GM23338 (cell line): ENCODE measurements around the gene SLC13A5. TPM values are rescaled to one million over a fixed set of nuclear protein-coding genes. Genes with fewer than 3 reads are reported as not detected.

Experiments
- ATAC-seq: fragments of 200-7000 bp; cut with Tn5 transposase; 3 replicates; pipeline ENCODE4 v1.9.1; 2020
- DNase-seq: peaks from one replicate; pipeline ENCODE4 v3.0.0-alpha.2; 2015; ENCODE audit warnings: low spot score
- H2AFZ ChIP-seq: fragments of 200-600 bp; sonication (generic); 2 replicates; pipeline ENCODE4 v1.8.0; 2016; ENCODE audit warnings: antibody characterized with exemption, mild to moderate bottlenecking, moderate library complexity
- H3F3A ChIP-seq: fragments of 200-600 bp; sonication (generic); replicated peaks from 2 replicates; pipeline ENCODE4 v1.8.0; 2017; ENCODE audit warnings: antibody characterized with exemption, mixed run types, low read depth
- H3K27ac ChIP-seq: fragments of 200-600 bp; sonication (generic); 2 replicates; pipeline ENCODE4 v1.6.1; 2016; ENCODE audit warnings: low read depth
- H3K27me3 ChIP-seq: fragments of 200-600 bp; sonication (generic); 2 replicates; pipeline ENCODE4 v1.8.0; 2016; ENCODE audit warnings: mild to moderate bottlenecking, mixed run types, moderate library complexity; ENCODE audit not compliant: insufficient read depth
- H3K36me3 ChIP-seq: fragments of 200-600 bp; sonication (generic); 2 replicates; pipeline ENCODE4 v1.8.0; 2016; ENCODE audit warnings: mild to moderate bottlenecking; ENCODE audit not compliant: insufficient read depth
- H3K4me1 ChIP-seq: fragments of 200-600 bp; sonication (generic); 2 replicates; pipeline ENCODE4 v1.8.0; 2016; ENCODE audit warnings: mild to moderate bottlenecking, moderate library complexity; ENCODE audit not compliant: insufficient read depth
- H3K4me2 ChIP-seq: fragments of 200-600 bp; sonication (generic); 2 replicates; pipeline ENCODE4 v1.7.1; 2017; ENCODE audit warnings: mixed run types
- H3K4me3 ChIP-seq: fragments of 200-600 bp; sonication (generic); 2 replicates; pipeline ENCODE4 v1.6.1; 2016; ENCODE audit warnings: mixed run types
- H3K79me2 ChIP-seq: fragments of 200-600 bp; sonication (generic); replicated peaks from 2 replicates; pipeline ENCODE4 v1.8.0; 2017; ENCODE audit warnings: mild to moderate bottlenecking; ENCODE audit not compliant: insufficient read depth
- H3K9me2 ChIP-seq: fragments of 200-600 bp; sonication (generic); 2 replicates; pipeline ENCODE4 v1.8.0; 2017; ENCODE audit not compliant: insufficient read depth
- H4K20me1 ChIP-seq: fragments of 200-600 bp; sonication (generic); replicated peaks from 2 replicates; pipeline ENCODE4 v1.8.0; 2017; ENCODE audit warnings: mild to moderate bottlenecking; ENCODE audit not compliant: insufficient read depth
- H3K27ac Mint-ChIP-seq: 2 replicates; pipeline ENCODE4 v1.8.0; 2020; ENCODE audit warnings: inconsistent platforms, mild to moderate bottlenecking, moderate library complexity, mixed read lengths
- H3K27me3 Mint-ChIP-seq: 3 replicates; pipeline ENCODE4 v1.8.0; 2022; ENCODE audit warnings: low read depth, mild to moderate bottlenecking, moderate library complexity, mixed read lengths, inconsistent platforms; ENCODE audit not compliant: insufficient read depth, poor library complexity
- H3K36me3 Mint-ChIP-seq: 3 replicates; pipeline ENCODE4 v1.8.0; 2021; ENCODE audit warnings: low read depth, mild to moderate bottlenecking, inconsistent platforms, moderate library complexity, mixed read lengths
- H3K4me1 Mint-ChIP-seq: 3 replicates; pipeline ENCODE4 v1.8.0; 2020; ENCODE audit warnings: mild to moderate bottlenecking, inconsistent platforms, mixed read lengths
- H3K4me3 Mint-ChIP-seq: 3 replicates; pipeline ENCODE4 v1.8.0; 2021; ENCODE audit warnings: moderate library complexity, mild to moderate bottlenecking, inconsistent platforms, mixed read lengths
- H3K9me3 Mint-ChIP-seq: 3 replicates; pipeline ENCODE4 v1.8.0; 2020; ENCODE audit warnings: moderate library complexity, mild to moderate bottlenecking, inconsistent platforms, mixed read lengths
- CREB1 ChIP-seq: fragments of 250-450 bp; sonication (Bioruptor Pico); IDR thresholded peaks from 2 replicates; pipeline ENCODE4 v1.5.0; 2020; ENCODE audit warnings: low read depth, mild to moderate bottlenecking, moderate library complexity
- EZH2 ChIP-seq: fragments of 200-600 bp; sonication (generic); IDR thresholded peaks from one replicate; pipeline ENCODE4 v1.8.0; 2017; ENCODE audit warnings: antibody characterized with exemption, mild to moderate bottlenecking, low read depth; ENCODE audit not compliant: unreplicated experiment
- EZH2phosphoT487 ChIP-seq: fragments of 200-600 bp; sonication (generic); IDR thresholded peaks from one replicate; pipeline ENCODE4 v1.8.1; 2018; ENCODE audit warnings: antibody characterized with exemption; ENCODE audit not compliant: unreplicated experiment
- JUNB ChIP-seq: IDR thresholded peaks from one replicate; pipeline ENCODE4 v1.6.1; 2016; ENCODE audit warnings: antibody characterized with exemption; ENCODE audit not compliant: unreplicated experiment
- POLR2AphosphoS5 ChIP-seq: IDR thresholded peaks from 2 replicates; pipeline ENCODE4 v1.6.1; 2016; ENCODE audit warnings: antibody characterized with exemption, low read depth
- STAT1 ChIP-seq: IDR thresholded peaks from one replicate; pipeline ENCODE4 v1.6.1; 2016; ENCODE audit warnings: antibody characterized with exemption; ENCODE audit not compliant: unreplicated experiment
- ZNF114 ChIP-seq: fragments of 250-450 bp; sonication (Bioruptor Pico); IDR thresholded peaks from 2 replicates; pipeline ENCODE4 v1.5.0; 2020; ENCODE audit warnings: mild to moderate bottlenecking, moderate library complexity
- ZNF331 ChIP-seq: fragments of 250-450 bp; sonication (Bioruptor Pico); IDR thresholded peaks from 2 replicates; pipeline ENCODE4 v1.5.0; 2020; ENCODE audit warnings: low read depth, mild to moderate bottlenecking, moderate library complexity
- polyA plus RNA-seq: library from polyadenylated mRNA; unstranded; fragments of >200 nt; fragmentation: Nextera tagmentation; extraction: Ambion mirVana; gene quantifications from 2 replicates; pipeline ENCODE4 v1.2.1, GENCODE V29; 2016
- total RNA-seq: library from RNA; depleted of rRNA; stranded (reverse); fragments of >200 nt; shearing (Covaris generic); gene quantifications from 2 replicates; pipeline ENCODE4 v1.2.3, GENCODE V29; 2014
- TF ChIP-seq, protein P1 (sequence below), 2 experiments: fragments of 200-600 bp in 1 of 2; sonication (generic) in 1 of 2; conservative IDR thresholded peaks; 2 replicates each; pipeline versions ENCODE4 v1.5.1 to v1.6.1; 2016 to 2017; ENCODE audit warnings: antibody characterized with exemption in 2 of 2, low read depth in 2 of 2, mild to moderate bottlenecking in 2 of 2, moderate library complexity in 1 of 2
- TF ChIP-seq, protein P2 (sequence below): IDR thresholded peaks from one replicate; pipeline ENCODE4 v1.6.1; 2018; ENCODE audit warnings: antibody characterized with exemption; ENCODE audit not compliant: unreplicated experiment

Gene SLC13A5
- total and polyA plus RNA-seq, 2 experiments from 2014 or later = 1.2 to 2.3 TPM

GRCh38 chr17:6667516-6667915 is 45.7 kb downstream of the SLC13A5 start:
- no peaks in the 10 kb centered on the region for H3K36me3 ChIP-seq
- no peaks in the 10 kb centered on the region for H3K9me2 ChIP-seq
- peaks cover 13% of the 10 kb centered on the region for H3K27me3 ChIP-seq
- Mint-ChIP-seq H3K27ac (no peak overlapping the region), H3K27me3 (peaks cover 16% of the 10 kb centered on the region), H3K4me3 (no peak overlapping the region), H3K4me1 (peaks cover 8% of the 10 kb centered on the region; the same call in 2 of the 3 replicates), H3K9me3 (no peaks in the 10 kb centered on the region), H3K36me3 (no peaks in the 10 kb centered on the region)
- TF ChIP-seq, protein P1, sequence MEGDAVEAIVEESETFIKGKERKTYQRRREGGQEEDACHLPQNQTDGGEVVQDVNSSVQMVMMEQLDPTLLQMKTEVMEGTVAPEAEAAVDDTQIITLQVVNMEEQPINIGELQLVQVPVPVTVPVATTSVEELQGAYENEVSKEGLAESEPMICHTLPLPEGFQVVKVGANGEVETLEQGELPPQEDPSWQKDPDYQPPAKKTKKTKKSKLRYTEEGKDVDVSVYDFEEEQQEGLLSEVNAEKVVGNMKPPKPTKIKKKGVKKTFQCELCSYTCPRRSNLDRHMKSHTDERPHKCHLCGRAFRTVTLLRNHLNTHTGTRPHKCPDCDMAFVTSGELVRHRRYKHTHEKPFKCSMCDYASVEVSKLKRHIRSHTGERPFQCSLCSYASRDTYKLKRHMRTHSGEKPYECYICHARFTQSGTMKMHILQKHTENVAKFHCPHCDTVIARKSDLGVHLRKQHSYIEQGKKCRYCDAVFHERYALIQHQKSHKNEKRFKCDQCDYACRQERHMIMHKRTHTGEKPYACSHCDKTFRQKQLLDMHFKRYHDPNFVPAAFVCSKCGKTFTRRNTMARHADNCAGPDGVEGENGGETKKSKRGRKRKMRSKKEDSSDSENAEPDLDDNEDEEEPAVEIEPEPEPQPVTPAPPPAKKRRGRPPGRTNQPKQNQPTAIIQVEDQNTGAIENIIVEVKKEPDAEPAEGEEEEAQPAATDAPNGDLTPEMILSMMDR (conservative IDR thresholded peaks at IDR 0.05; ENCODE audit: low read depth in 2 of 2) = no peak
- TF ChIP-seq EZH2 (no peak), ZNF114 (no peak), ZNF331 (CRISPR knock-in tag) (no peak), EZH2phosphoT487 (no peak), STAT1 (no peak), CREB1 (CRISPR knock-in tag) (no peak), JUNB (no peak), POLR2AphosphoS5 (no peak)
- TF ChIP-seq, protein P2, sequence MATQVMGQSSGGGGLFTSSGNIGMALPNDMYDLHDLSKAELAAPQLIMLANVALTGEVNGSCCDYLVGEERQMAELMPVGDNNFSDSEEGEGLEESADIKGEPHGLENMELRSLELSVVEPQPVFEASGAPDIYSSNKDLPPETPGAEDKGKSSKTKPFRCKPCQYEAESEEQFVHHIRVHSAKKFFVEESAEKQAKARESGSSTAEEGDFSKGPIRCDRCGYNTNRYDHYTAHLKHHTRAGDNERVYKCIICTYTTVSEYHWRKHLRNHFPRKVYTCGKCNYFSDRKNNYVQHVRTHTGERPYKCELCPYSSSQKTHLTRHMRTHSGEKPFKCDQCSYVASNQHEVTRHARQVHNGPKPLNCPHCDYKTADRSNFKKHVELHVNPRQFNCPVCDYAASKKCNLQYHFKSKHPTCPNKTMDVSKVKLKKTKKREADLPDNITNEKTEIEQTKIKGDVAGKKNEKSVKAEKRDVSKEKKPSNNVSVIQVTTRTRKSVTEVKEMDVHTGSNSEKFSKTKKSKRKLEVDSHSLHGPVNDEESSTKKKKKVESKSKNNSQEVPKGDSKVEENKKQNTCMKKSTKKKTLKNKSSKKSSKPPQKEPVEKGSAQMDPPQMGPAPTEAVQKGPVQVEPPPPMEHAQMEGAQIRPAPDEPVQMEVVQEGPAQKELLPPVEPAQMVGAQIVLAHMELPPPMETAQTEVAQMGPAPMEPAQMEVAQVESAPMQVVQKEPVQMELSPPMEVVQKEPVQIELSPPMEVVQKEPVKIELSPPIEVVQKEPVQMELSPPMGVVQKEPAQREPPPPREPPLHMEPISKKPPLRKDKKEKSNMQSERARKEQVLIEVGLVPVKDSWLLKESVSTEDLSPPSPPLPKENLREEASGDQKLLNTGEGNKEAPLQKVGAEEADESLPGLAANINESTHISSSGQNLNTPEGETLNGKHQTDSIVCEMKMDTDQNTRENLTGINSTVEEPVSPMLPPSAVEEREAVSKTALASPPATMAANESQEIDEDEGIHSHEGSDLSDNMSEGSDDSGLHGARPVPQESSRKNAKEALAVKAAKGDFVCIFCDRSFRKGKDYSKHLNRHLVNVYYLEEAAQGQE = no peak
- DNase-seq (no peak), ATAC-seq (no peak)
- H4K20me1 ChIP-seq = peaks cover 7% of the 10 kb centered on the region; the same call in 1 of the 2 replicates
- H2AFZ ChIP-seq = no peak overlapping the region
- H3K79me2 ChIP-seq = no peaks in the 10 kb centered on the region
- H3K4me3 ChIP-seq = no peak overlapping the region
- H3K4me2 ChIP-seq = no peak overlapping the region
- no peak overlapping the region for H3K27ac ChIP-seq
- no peaks in the 10 kb centered on the region for H3K4me1 ChIP-seq
- no peaks in the 10 kb centered on the region for H3F3A ChIP-seq

DNA sequence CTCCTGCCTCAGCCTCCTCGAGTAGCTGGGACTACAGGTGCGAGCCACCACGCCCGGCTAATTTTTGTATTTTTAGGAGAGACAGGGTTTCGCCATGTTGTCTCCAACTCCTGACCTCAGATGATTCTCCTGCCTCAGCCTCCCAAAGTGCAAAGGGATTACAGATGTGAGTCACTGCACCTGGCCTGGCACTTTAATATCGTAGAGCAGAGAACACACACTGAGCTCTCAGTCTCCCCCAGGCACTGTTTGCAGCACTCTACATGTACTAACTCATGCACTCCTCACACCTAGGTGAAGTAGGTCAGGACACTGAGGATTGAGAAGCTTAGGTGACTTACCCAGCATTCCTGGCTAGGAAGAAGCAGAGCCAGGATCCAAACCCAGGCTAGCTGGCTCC is 46.6 kb downstream of the SLC13A5 start:
- H3K9me2 ChIP-seq = no peaks in the 10 kb centered on the region
- H3K27ac Mint-ChIP-seq = no peak overlapping the region
- H3K27me3 Mint-ChIP-seq = peaks cover 16% of the 10 kb centered on the region
- H3K4me1 ChIP-seq = no peaks in the 10 kb centered on the region
- no peaks in the 10 kb centered on the region for H3K36me3 ChIP-seq
- H3K79me2 ChIP-seq = no peaks in the 10 kb centered on the region
- H4K20me1 ChIP-seq = peaks cover 7% of the 10 kb centered on the region; the same call in 1 of the 2 replicates
- peaks cover 8% of the 10 kb centered on the region; the same call in 2 of the 3 replicates for H3K4me1 Mint-ChIP-seq
- peaks cover 13% of the 10 kb centered on the region for H3K27me3 ChIP-seq
- no peak for DNase-seq
- no peak overlapping the region for H3K27ac ChIP-seq
- H3K4me3 ChIP-seq = no peak overlapping the region
- H3K4me3 Mint-ChIP-seq = no peak overlapping the region
- TF ChIP-seq JUNB = no peak
- H3F3A ChIP-seq = no peaks in the 10 kb centered on the region
- H3K36me3 Mint-ChIP-seq = no peaks in the 10 kb centered on the region
- no peaks in the 10 kb centered on the region for H3K9me3 Mint-ChIP-seq
- ATAC-seq = no peak
- no peak overlapping the region for H2AFZ ChIP-seq
- no peak overlapping the region for H3K4me2 ChIP-seq
